GM19023 (cell line): ENCODE results near the gene GABRR3.
"Not testable (repeated sequence)": the region's sequence is repeated elsewhere in the genome, so short reads cannot be mapped to it uniquely, and the experiment has no call there.

Experiments used
- ATAC-seq: cut with Tn5 transposase; IDR thresholded peaks from one replicate; pipeline ENCODE4 v1.9.1; 2021; ENCODE audit warnings: mild to moderate bottlenecking, moderate library complexity; ENCODE audit not compliant: unreplicated experiment

The GABRR3 gene

DNA sequence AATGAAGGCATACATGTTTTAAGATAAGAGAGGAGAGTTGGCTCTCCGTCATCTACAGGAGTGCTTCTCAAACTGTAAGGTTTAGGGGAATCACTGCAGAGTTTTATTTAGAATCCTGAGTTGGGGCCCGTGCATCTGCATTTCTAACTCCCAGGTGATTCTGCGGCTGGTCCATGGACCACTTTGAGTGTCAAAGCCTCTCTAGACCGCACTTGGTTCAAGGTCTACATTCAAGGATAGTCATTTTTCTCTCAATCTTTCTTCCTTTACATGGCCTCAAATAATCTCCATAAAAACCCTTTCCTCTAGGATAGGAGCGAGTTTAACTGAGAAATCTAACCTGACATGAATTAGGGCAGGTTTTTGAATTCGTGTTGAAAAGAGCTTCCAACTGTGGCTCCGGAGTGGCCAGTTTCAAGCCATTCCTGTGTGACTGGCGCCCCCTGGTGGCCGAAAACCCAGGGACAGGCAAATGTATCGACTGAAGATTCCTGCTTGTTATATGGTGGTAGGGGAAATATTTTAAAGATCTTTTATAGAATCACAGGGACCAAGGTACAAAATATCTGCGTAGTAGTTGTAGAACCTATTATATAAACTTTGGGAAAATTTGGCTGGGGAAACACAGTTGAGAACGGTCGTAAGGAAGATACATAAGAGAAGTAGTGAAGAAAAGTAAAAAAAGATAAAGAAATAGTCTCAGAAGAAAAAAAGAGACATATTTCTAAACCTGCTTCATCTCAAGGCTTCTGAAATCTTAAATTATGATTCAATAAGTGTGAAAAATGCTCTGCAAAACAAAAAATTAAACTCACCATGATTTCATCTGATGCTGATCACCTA is 11.9 kb downstream of the GABRR3 start:
- ATAC-seq, result peak; percentile 65

DNA sequence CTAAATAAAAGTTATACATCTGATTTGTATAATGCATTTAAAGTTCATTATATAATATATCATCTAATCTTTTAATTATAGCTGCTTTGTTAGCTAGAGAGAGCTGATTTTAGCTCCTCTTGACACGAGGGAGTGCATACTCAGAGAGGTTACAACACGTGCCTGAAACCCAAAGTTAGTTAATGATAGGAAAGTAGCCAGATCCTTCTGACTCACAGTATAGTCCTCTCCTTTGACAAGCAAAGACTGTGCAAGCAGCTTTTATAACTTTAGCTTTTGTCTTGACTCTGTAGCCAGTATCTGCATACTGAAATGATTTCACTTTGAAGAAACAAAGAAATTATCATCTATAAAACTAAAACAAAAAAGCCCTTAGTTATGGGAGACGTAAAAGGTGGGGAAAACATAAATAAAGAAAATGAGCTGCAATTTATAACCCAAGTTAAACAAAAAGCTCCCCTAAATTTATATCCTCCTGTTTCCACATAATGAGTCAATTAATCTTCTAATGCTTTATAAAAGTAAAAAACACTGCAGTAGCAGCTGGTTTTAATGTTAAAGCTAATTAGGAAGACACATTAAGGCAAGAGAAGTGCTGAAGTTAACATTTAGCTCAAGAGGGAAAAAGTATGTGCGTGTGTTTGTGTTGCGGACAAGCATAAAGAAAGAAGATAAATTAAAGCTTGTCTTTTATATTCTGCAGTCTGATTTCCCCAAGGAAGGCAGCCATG is 13.1 kb downstream of the GABRR3 start:
- ATAC-seq, result no peak

DNA sequence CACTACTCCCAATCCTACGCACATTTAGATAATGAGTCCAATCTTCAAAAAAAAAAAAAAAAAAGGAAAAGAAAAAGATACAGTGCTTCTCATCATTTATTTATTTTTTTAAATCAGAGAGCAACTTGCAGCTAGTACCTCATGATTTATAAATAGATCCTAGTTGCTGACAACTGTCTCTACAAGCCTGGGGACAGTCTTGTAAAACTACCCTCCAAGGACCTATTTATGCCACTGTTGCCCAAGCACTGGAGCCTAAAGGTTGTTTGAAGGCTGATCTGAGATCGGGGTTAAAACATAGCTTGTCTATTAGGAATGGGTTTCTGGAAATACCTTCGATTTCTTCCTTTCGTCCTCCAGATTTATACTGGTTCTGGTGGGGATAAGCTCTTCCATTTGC is 14.7 kb downstream of the GABRR3 start:
- no peak for ATAC-seq

DNA sequence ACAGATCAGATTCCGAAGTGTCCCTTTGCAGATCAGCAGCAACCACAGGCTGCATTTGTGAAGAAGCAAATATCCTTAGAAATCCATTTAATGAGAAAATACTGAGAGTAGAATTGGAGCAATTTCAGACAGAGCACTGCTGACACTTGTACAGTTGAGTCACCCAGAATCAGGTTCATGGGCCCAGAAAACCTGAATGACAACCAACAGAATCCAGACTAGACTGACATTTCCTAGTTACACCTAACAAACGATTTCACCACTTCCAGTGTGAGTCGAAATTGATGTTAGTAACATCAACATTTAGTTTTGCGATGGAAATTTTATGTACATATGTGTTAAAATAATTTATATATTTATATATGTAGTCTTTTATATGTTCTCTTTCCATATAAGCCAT is 16.8 kb downstream of the GABRR3 start:
- ATAC-seq, result no peak

DNA sequence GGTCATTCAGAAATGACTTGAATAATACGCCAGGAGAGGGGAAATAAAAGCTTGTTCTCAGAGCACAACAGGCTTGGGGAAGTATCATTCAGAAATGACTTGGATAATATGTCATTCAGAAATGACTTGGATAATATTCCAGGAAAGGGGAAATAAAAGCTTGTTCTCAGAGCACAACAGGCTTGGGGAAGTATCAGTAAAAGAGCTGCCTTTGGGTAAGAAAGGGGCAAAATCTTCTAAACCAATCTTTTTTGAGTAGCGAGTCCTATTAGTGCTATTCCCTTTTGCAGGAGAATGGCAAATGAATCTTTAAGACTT is 20.9 kb downstream of the GABRR3 start:
- ATAC-seq, result no peak

DNA sequence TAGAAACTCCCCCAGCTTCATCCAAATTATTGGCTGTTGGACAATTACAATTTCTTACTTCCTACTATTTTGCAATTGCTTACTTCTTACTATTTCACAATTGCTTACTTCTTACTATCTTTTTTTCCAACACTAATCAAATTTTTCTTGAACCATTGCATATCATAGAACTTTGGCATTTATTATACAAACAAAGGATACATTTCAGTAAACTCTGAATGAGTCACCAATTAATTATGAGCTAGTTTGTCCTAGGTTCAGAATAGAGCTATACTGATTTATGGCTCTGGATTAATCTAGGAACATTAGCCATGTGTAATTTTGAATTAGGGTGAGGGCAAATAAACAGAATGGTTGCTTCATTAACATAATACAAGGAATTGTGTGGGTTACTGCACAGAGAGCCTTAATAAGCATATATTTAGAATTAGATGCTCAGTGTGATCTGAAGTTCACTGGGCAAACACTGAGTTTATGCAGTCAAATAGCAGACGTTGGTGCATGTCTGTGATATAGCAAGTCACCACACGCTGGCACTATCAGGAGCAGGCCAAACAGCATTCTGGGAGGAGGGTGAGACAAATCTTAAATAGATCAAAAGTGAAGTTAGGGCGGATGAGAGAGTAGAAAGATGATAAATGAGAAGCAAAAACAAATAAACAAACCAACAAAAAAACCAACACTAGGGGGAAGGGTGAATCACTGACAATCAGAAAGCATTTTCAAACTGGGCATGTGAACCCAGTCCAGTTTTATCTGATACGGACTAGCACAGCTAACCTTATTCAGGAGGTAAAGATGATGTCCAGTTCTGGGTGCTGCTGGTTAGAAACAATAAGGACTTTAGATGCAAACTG is 21.5 kb downstream of the GABRR3 start:
- ATAC-seq, result no peak

DNA sequence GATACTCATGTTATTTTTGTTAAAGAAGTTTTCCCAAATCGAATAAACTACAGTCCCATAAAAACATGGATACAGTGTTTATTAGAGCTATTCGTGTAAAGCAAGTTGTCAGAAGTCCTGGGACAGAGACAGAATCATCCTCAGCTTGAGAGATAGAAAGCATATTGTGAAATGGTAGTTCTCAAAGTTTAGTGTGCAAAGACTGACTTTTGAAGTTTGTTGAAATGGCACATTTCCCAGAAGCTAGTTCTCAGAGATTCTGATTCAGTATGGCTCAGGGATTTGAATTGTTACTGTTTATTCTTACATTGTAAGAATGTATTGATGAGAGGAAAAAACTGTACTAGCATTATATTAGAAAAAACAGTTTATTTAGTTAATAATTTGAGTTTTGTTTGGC is 22.1 kb downstream of the GABRR3 start:
- ATAC-seq, result no peak

DNA sequence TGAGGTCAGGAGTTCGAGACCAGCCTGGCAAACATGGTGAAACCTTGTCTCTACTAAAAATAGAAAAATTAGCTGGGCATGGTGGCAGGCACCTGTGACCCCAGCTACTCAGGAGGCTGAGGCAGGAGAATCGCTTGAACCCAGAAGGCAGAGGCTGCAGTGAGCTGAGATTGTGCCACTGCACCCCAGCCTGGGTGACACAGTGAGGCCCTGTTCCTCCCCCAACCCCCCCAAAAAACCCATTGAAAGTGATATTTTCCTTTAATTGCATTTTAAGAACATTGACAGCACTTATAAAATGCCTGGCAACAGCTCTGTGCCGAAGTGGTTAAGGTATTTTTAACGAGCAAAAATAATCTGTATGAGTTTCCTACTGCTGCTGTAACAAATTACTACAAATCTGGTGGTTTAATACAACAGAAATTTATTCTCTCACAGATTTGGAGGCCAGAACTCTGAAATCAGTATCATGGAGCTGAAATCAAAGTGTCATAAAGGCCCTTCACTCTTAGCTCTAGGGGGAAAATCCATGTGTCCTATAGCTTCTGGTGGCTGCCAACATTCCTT is 24.1 kb downstream of the GABRR3 start:
- not testable (repeated sequence) for ATAC-seq

DNA sequence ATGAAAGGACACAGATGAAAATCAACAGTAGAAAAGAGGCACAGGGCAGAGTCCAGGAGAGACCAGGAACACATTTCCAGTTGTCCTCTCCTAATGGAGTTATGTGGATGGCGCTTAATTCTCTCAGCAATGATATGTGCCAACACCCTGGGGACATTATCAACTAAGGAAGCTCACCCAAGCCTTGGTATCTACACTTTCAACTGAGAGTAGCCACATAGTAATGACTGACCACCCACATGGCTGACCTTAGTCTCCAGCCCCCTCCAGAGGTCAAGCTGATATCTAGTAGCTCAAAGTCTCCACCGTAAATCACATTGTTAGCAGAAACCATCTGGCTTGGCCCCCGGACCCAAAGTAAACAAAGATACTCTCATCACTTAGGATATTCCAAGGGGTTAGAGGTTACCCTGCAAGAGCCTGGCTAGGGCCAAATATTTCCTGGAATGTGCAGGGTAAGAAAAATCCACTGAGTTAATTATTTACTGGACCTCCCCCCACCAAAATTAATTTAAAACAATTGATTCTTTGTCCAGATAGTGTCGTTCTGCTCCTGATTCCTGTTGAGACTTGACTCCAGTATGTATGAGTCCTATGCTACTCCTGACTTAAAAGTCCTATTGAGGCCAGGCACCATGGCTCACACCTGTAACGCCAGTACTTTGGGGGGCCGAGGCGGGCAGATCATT is 24.8 kb downstream of the GABRR3 start:
- no peak for ATAC-seq

DNA sequence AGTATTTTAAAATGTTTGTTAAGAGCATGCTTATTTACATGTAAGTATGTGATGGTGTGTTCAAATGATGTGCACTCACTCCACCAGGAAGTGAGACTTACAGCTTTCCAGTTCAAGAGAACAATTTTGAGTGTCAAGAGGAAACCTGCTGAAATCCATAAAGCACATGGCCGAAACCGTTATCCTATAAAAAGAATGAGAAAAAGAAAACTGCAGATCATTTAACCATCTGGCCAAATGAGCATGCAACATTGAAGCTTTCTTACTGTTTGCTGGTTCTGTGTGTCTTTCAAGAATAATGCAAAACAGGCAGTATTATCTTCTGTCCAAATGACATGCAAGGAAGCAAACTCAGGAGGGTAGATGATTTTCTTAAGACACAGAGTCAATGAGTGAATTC is 26.3 kb downstream of the GABRR3 start:
- peak; percentile 62 for ATAC-seq

DNA sequence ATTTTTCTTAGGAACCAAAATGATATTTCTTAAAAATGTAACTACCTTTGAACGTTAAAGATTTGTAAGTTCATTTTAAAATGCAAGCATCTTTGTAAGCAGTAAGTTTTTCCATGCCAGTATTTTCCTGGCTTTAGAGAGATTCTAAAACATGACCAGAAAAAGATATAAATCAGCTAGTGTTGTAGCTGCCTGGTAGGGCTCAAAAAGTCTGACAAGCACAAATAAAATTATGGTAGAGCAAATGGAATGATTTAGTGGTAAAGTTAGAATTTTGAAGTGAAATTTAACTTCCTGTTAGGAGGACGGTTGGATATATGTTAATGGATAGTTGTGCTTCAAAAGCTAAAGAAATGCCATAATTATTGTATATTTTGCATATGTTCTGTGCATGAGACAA is 29.7 kb downstream of the GABRR3 start:
- no peak for ATAC-seq

DNA sequence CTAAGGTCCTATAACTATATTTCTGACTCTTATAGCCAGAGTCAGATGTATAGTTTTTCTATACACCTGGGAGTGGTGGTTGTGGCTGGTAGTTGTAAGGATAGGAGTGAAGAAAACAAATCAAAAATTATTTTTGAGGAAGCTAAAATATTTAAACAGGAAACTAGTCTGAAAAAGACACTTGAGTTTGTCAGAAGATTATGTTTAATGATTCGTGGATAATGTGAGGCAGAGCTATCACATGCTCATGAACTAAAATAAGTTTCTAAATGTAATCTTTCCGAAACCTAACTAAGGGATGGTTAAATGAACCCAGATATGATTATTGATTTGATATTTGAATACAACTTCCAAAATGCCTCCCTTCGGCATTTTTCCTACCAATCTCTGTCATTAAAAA is 30.4 kb downstream of the GABRR3 start:
- no peak for ATAC-seq

DNA sequence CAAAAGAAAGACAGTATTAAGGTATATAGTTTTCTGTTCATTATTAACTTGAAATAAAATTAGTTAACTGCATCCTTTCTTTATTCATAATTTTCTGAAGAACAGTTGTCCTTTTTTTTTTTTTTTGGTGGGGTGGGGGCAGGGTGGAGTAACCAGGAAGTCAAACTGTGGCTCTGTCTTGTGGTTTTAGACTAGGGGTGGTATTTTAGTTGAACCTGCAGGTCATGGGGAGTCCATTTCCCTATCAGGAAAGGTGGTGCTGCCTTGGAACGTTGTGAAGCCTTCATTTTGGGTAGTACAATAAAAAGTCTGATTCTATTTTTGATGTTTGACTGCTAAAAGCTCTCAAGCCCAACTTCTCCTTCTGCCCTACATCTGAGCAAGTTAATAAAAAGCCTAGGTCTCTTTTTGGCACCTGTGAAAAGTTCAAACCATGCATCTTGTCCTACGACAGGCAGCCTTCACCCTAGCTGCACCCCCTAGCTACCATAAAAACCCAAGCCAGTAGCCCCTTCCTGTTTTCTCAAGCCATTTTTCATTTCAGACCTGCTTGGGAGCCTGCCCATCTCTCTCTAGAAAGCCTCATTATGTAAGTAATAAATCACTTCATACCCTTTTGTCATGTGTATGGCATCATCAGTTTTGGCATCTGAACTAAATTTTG is 31.7 kb downstream of the GABRR3 start:
- ATAC-seq, result peak; percentile 69

DNA sequence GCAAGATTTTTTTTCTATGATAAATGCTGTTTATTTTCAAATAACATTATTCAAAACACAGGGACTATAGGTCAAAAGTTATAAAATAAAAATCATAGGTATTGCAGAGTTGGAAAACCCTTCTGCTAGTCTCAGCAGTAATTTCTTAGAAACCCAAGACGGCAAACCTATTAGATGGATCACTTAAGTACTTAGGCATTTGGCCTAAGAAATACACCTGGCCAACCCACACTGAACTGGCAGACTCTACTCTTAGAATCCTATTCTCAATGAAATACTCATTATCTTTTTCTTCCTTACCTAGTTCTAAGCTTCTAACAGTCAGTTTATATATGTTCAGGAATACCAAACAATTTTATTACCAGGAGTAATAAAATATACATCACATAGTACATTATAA is 32.4 kb downstream of the GABRR3 start:
- no peak for ATAC-seq

DNA sequence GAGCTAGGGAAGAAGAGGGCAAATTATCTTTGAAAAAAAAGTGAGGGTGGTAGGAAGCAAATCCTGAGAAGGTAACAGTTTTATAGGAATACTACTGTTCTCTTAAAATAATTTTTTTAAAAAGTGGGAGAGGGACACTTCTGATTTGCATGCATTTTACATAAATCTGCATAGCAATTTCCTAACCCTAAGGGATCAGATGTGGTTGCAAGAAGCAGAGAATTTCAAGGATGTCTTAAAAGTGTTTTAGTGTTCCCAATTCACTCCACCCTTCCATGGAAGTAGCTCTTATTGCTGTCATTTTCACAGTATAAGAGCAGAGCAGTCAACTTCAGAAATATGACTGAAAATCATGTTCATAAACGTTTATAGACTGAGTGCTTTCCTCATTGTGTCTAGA is 35.1 kb downstream of the GABRR3 start:
- ATAC-seq, result no peak

DNA sequence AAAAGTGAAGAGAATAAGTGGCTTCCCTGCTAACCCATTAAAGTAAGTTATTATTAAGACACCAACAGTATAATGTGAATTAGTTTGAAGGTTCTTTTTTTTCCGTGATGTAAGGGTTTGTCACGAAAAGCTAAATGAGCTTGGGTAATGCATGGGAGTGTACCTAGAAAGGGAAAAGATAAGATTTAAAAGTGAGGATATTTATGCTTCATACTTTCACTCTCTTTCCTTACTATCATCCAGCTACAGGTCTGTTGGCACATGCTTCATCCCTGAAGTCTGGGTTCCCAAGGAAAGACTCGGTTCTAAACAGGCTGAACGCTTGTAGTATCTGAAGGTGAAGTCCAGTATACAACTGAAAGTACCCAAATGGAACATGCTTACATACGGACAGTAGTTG is 36.0 kb downstream of the GABRR3 start:
- no peak for ATAC-seq

DNA sequence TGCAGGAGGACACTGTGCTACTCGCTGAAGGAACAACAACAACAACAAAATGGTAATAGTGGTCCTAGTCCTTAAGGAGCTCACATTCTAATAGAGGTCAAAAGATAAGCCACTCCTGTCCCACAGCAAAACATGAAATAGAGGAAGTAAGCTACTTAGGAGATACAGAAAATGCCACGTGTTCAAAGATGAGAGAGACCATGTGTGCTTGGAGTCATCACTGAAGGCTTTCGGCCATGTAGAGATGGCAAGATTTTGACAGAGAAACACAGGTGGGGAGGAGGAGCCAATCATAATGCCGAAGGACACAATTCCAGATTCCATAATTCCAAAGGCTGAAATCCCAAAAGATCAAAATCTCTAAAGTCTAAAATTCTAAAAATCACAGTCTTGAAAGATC is 38.1 kb downstream of the GABRR3 start:
- no peak for ATAC-seq

DNA sequence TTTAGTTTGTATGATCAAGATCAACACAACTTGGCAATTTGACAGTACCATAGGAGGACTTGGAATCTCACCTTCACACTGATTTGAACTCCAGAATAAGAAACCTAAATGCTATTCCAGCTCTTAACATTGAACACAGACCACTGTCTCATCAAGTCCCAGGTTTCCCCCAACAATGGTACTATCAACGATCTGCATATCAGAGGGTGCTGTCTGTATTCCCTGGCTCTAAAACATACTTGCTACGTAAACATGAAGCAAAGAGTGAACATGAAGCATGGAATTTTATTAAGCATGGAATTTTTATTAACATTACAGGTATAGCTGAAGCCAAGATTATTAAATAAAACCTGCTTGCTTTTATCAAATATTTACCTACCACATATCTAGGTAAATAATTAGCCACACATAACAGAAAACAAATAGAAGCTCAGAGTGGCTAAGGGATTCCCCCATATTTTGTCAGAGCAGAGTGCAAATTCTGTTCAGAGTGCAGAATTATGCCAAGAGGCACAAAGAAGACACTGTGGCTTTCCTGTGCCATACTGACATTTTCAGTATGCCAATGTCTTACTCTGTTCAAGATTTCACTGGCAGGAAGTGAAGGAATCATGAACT is 40.7 kb downstream of the GABRR3 start:
- ATAC-seq, result no peak

DNA sequence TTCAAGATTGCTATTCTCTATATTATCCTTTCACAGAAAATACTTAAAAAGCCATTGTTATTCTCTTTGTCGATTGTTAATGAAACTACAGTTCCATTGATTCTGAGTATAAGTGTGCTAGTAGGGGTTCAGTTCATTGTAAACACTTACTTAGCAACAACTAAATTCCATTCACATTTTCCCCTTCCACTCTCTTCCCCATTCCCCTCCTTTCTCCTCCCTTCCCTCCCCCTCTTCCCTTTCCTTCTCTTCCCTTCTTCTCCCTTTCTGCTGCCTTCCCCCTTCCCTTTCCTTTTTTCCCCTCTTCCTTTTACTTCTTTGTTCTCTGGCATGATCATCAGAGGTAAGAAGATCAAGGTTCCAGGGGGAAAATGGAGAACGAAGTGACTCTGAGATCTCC is 41.6 kb downstream of the GABRR3 start:
- ATAC-seq, result no peak
